Lung microvascular endothelial cell (primary cell): ENCODE measurements around the gene PURA. TPM values are rescaled to one million over a fixed set of nuclear protein-coding genes. Genes with fewer than 3 reads are reported as not detected.

Experiments
- DNase-seq, 2 donors: peaks; one replicate each; pipeline versions ENCODE4 v3.0.0 to v3.0.0-alpha.2; 2010; ENCODE audit warnings: low read depth in 2 of 2
- total RNA-seq: library from RNA; depleted of rRNA; stranded (reverse); fragments of >200 nt; gene quantifications from 2 replicates; pipeline ENCODE4 v1.2.1, GENCODE V29; 2014

Gene PURA
- total RNA-seq, 1 donor from 2014 or later, result 8.3 TPM

GRCh38 chr5:140109759-140110645 is 3.9 kb upstream of the PURA start:
- no peak for DNase-seq

- DNase-seq, result no peak
Observed at GRCh38 chr5:140110646-140110957, 3.3 kb upstream of the PURA start.

- DNase-seq, result no peak
Observed at GRCh38 chr5:140111011-140111858, 2.7 kb upstream of the PURA start.

GRCh38 chr5:140111859-140112551 is 1.9 kb upstream of the PURA start:
- no peak for DNase-seq

GRCh38 chr5:140112685-140113179 is 1.2 kb upstream of the PURA start:
- DNase-seq, result no peak

- DNase-seq, result no peak
Observed at GRCh38 chr5:140113180-140113698, 670 bp upstream of the PURA start.

GRCh38 chr5:140114341-140115185 is 654 bp downstream of the PURA start:
- peak; percentile 59 to 73 for DNase-seq

GRCh38 chr5:140115186-140115500 is 1.2 kb downstream of the PURA start:
- no peak for DNase-seq

GRCh38 chr5:140116716-140117115 is 2.8 kb downstream of the PURA start:
- DNase-seq, result no peak

- no peak for DNase-seq
Observed at GRCh38 chr5:140117523-140117922, 3.6 kb downstream of the PURA start.

- DNase-seq, result peak in 1 of 2 donors; percentile 9
Observed at GRCh38 chr5:140118302-140118936, 4.5 kb downstream of the PURA start.

GRCh38 chr5:140125637-140126036 is 11.7 kb downstream of the PURA start, which contains the start of gene IGIP:
Gene IGIP (plus strand): TSS chr5:140125937. CDS start chr5:140128477, 2,540 bp downstream.
- DNase-seq, result no peak

GRCh38 chr5:140126315-140127012 is 12.6 kb downstream of the PURA start:
- no peak for DNase-seq

GRCh38 chr5:140128376-140128775 is 14.5 kb downstream of the PURA start:
- DNase-seq, result no peak

GRCh38 chr5:140130949-140131733 is 17.2 kb downstream of the PURA start:
- DNase-seq, result no peak

- DNase-seq, result peak; percentile 10 to 89
Observed at GRCh38 chr5:140131967-140132409, 18.1 kb downstream of the PURA start.

GRCh38 chr5:140133514-140134167 is 19.7 kb downstream of the PURA start:
- DNase-seq, result no peak

- DNase-seq, result no peak
Observed at GRCh38 chr5:140134277-140134935, 20.5 kb downstream of the PURA start.
